Fibroblast of skin of back (primary cell): ENCODE measurements around the gene METTL26.
A peak's percentile ranks its signal among the peaks of the same experiment; 100 is the strongest.

Source experiments
- DNase-seq: peaks from one replicate; pipeline ENCODE4 v3.0.0-alpha.2; 2013

METTL26 gene

DNA sequence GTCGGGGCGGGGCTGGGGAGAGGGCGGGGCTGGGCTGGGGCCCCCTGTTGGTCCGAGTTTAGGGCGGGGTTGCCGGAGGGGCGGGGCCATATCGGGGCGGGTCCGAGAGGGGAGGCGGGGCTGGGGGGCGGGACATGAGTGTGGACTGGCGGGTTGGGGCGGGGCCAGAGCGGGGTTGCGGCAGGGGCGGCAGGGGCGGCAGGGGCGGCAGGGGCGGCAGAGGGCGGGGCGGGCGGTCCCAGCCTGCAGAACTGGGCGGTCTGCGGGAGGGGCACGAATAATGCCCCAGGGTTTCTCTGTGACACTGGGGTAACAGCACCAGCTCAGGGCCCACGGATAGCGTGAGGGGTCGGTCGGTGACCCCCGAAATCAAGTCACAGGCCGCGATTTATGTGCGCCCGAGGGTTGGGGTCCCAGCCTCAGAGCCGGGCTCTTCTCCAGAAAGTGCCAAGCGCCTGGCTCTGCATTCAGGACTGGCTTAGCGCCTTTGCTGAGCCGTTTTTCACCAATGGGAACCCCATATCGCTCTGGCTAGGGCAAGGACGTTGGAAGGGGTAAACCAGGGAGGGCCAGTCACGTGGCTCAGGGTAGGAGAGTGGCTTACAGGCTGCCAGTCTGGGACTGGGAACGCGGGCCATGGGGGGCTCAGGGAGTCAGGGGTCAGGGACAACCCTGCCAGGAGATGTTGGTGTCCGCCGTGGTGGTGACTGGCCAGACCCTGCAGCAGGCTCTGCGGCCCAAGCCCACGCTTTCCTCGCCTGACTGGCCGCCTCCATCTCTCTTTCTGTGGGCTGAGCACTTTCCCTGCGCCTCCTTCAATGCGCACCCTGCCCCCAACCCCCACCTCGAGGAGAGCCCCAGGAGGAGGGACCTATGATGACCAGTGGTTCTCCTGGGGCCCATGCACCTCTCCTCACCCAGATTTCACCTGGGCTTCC, 1.2 kb upstream of the METTL26 start:
- DNase-seq: peak; percentile 85

DNA sequence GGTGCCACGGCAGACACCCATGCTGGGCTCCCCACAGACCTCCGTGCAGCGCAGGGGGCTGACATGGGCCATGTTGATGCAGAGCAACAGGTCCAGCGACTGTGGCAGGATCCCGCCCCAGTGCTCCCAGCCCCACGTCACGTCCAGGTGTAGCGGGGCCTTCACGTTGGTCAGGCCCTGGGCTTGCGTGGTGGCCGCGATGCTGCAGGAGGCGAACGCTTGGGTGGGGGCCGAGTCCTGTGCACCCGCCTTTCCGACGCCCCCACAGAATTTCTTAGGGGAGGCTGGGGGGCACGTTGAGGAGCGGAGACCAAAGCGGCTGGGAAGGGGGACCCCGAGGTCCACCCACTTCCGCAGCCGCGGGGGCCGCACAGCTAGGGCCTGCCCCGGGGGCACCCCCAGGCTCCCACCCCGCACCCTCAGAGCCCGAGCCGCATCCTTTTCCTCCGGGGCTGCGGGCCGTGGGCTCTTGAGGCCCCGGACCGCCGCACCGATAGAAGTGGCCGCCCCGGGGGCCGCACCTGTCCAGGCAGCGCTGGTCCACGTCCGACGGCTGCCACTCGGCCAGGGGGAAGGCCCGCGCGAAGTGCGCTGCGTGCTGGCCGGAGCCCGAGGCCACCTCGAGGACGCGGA, 416 bp downstream of the METTL26 start:
- DNase-seq: no peak

DNA sequence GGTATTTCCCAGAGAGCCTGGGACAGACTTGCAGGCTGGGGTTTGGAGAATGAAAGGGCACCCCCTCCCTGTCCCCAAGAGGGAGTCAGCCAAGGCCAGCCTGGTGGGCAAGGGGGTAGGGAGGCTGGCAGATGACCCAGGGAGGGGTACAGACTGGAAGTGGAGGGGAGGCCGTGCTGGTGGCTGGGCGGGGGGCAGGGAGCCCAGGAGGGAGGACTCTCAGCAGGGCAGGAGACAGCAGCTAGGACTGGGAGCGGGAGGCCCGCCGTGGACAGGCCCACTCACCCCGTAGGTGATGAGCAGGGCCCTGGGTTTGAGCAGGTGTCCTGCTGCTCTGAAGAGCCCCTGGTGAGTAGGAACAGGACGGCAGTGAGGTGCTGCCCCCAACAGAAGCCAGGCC, 1.1 kb downstream of the METTL26 start:
- DNase-seq: no peak

- DNase-seq: no peak
These were observed 1.9 kb downstream of the METTL26 start for GRCh38 chr16:634051-634670.

GRCh38 chr16:633336-634050, 2.6 kb downstream of the METTL26 start:
- DNase-seq: no peak

GRCh38 chr16:632486-633335, 3.4 kb downstream of the METTL26 start:
- DNase-seq: no peak

DNA sequence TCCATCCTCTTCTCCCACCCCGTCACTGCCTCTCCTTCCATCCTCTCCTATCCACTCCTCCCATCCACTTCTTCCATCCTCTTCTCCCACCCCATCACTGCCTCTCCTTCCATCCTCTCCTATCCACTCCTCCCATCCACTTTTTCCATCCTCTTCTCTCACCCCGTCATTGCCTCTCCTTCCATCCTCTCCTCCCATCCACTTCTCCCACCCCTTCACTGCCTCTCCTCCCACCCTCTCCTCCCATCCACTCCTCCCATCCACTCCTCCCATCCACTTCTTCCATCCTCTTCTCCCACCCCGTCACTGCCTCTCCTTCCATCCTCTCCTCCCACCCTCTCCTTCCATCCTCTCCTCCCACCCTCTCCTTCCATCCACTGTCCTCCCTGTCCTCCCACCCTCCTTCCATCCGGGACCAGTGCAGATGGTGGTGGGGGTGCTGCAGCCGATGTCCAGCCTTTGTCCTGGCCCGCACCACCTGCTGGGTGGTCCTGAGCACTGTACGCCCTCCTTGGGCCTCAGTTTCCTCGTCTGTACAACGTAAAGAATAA, 4.2 kb downstream of the METTL26 start:
- DNase-seq: no peak

DNA sequence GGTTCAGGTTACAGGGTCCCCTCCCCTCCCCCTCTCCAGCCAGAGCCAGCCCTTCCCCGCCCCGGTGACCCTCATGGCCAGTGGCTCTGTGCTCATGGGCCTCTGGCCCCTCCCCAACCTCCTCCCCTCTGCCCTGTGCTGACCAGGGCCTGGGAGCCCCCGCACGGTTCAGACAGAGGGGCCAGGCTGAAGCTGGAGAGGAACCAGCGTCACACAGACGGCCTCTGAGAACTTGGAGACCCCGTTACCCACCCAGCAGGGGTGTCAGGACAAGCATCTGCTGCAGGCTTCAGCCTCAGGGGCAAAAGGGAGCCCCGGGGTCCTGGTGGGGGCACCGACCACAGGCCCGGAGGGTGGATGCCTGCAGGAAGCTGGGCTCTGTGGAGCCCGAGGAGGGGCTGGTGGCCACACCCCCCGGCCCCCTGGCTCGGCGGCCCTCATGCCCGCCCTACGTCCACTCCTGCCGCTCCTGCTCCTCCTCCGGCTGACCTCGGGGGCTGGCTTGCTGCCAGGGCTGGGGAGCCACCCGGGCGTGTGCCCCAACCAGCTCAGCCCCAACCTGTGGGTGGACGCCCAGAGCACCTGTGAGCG, 5.2 kb downstream of the METTL26 start, which contains the start of gene WFIKKN1:
Gene WFIKKN1 (plus strand): TSS at position 171 of the 591 bp plus-strand sequence. CDS start 269 bp downstream, at position 440.
- DNase-seq: no peak

GRCh38 chr16:630249-630814, 5.8 kb downstream of the METTL26 start:
- no peak for DNase-seq

DNA sequence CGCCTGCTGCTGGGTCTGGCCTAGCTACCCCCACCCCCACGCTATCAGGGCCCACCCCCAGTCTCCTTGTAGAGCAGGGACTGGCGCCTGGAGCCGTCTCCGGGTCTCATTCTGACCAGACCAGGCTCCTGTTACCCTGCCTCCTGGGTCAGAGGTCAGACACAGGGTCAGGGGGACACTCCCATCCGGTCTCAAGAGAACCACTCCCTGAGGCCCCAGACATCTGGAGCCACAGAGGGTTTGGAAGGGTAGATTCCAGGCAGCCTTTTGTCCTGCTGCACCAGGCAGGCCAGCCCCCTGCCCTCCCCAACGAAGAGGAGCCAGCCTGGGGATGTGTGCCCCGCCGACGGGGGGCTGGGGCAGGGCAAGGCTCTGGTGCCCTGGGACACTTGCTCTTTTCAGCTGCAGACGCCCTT, 6.3 kb downstream of the METTL26 start:
- DNase-seq: no peak

DNA sequence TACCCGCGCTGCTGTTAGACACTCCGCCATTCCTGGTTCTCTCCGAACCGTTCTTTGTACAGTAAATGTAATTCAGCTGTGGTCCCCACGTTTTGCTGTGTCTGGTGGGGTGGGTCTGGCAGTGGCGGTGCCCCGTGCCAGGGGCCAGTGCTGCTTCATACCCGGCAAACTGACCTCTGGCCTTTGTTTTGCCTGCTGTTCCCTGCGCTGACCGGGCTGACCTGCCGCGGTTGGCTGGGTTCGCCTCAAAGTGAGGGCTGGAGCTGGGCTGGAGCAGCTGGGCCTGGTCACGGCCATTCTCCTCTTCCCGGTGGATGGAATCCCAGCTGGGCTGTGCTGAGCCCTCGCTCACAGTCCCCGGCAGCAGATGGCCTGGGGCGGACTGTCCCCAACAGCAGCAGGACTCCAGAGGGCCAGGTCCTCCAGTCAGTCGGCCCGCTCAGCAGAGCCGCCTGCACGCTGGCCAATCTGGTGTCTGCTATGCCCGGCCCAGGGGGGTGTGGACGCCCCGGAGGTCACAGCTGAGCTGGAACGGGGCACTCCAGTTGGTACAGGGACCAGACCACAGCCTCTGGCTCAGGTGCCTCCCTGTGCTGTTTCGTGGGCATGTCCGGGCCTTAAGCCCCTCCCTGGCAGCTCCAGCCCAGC, 6.8 kb downstream of the METTL26 start:
- no peak for DNase-seq

GRCh38 chr16:628321-629061, 7.6 kb downstream of the METTL26 start:
- DNase-seq: no peak

- DNase-seq: no peak
These were observed 8.5 kb downstream of the METTL26 start for GRCh38 chr16:627454-628239.

DNA sequence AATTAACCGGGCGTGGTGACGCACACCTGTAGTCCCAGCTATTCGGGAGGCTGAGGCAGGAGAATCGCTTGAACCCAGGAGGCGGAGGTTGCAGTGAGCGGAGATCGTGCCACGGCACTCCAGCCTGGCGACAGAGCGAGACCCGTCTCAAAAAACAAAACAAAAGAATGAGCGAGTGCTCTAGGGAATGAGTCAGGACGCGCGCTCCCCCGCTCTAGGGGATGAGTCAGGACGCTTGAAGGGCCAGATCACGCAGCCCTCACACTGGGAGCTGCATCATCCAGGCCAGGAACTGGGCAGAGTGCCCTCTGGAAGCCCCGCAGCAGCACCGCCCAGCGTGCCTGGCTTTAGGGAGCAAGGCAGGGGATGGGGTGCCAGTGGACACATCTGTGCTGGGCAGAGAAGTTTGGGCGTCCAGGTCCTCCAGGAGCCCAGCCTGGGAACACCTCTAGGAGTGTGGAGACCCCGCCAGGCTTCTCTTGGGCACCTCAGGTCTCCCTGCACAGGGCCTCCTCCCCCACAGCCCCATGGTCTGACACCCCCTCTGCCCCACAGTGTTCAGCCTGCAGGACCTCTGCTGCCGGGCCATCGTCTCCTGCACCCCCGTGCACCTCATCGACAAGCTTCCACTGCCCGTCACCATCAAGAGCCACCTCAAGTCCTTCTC, 9.2 kb downstream of the METTL26 start:
- DNase-seq: peak; percentile 98

GRCh38 chr16:625977-626765, 9.9 kb downstream of the METTL26 start:
- DNase-seq: no peak

DNA sequence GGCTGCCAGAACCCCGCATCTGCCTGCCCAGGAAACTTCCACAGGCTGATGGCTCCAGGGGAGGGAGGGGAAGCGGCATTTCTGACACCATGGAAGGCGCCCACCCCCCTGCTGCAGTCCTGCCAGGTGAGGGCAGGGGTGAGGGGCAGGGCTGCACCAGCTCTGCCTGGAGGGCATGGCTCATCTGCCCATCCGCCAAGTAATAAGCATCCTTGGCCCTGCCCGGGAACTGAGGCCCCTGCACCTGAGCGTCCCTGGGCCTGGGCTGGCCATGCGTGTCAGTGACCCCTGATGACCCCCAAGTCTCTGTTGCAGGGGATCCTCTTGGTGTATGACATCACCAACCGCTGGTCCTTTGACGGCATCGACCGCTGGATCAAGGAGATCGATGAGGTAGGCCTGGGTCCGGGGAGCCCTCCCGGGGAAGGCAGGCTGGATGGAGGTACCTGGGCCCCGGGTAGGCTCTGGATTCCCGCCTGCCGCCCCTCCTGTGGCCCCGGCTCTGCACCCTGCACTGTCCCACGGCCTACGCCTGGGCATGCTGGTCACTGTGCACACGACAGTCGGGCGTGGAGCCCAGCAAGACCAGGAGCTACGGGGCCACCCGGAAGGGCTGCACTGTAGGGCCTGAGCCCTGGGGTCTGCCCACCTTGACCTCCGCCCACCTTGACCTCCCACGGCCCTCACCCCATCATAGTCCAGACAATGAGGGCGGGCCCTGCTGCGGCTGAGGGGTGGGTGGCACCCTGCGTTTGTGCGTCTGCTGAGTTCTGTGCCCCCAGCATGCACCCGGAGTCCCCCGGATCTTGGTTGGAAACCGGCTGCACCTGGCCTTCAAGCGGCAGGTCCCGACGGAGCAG, 10.8 kb downstream of the METTL26 start:
- DNase-seq: no peak
